Fibroblast of lung (primary cell): ENCODE results near the gene ANKRD44.

Source experiments
- EZH2 ChIP-seq: IDR thresholded peaks from 2 replicates; pipeline ENCODE4 v1.5.1; 2012; ENCODE audit warnings: low read length, control low read depth, mild to moderate bottlenecking; ENCODE audit errors: missing control alignments
- TF ChIP-seq, protein P1 (sequence below), 2 donors: IDR thresholded peaks in 1 of 2; conservative IDR thresholded peaks in 1 of 2; 1 replicate in 1 of 2; 2 replicates in 1 of 2; pipeline ENCODE4 v1.5.1; 2011 to 2012; ENCODE audit warnings: low read length in 2 of 2, control low read depth in 1 of 2, inconsistent platforms in 1 of 2, low read depth in 1 of 2, mild to moderate bottlenecking in 1 of 2

DNA sequence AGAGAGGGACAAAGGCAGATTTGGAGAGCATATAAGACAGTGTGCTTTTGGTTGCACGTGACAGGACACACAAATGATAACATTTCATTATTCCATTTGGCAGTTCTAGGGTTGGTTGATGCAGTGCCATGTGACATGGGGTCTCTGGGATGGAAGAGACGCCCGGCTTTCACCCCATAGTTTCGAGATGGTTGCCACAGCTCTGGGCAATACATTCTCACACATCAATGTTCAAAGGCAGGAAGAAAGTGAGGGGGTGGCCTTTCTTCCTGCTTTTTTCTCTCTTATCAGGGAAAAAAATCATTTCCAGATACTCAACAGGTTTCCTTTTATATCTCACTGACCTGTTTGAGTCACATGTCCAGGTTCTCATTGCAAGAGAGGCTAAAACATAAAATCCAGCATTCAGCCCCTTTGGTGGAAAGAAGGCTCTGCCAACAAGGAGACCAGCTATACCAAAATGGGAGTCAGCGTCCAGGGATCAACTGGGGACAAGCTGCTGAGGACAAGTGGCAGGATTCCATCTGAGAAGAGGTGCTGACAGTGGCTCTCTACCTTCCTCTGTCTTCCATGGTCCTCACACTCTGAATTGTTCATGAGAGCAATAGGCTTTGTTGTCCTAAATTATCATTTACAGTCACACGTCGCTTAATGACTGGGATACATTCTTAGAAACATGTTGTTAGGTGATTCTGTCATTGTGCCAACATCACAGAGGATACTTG lies 29.1 kb upstream of the ANKRD44 start:
- TF ChIP-seq, protein P1, sequence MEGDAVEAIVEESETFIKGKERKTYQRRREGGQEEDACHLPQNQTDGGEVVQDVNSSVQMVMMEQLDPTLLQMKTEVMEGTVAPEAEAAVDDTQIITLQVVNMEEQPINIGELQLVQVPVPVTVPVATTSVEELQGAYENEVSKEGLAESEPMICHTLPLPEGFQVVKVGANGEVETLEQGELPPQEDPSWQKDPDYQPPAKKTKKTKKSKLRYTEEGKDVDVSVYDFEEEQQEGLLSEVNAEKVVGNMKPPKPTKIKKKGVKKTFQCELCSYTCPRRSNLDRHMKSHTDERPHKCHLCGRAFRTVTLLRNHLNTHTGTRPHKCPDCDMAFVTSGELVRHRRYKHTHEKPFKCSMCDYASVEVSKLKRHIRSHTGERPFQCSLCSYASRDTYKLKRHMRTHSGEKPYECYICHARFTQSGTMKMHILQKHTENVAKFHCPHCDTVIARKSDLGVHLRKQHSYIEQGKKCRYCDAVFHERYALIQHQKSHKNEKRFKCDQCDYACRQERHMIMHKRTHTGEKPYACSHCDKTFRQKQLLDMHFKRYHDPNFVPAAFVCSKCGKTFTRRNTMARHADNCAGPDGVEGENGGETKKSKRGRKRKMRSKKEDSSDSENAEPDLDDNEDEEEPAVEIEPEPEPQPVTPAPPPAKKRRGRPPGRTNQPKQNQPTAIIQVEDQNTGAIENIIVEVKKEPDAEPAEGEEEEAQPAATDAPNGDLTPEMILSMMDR (conservative IDR thresholded peaks at IDR 0.05 in 1 of 2, IDR thresholded peaks at IDR 0.05 in 1 of 2; ENCODE audit: low read depth in 1 of 2, low read length in 2 of 2): no peak
- no peak for TF ChIP-seq EZH2
